Naive thymus-derived CD4-positive, alpha-beta T cell (primary cell): ENCODE measurements around the gene TNFRSF9. TPM values are rescaled to one million over a fixed set of nuclear protein-coding genes. Genes with fewer than 3 reads are reported as not detected.

ENCODE experiments used
- ATAC-seq: fragments of 150-1000 bp; cut with Tn5 transposase; 2 replicates; pipeline ENCODE4 v1.10.0; 2021; ENCODE audit warnings: mild to moderate bottlenecking, moderate library complexity
- CTCF ChIA-PET: fragments of 350-600 bp; sonication (Branson Sonifier 250); formaldehyde crosslinking; loops from one replicate; lab custom pipeline; 2021; ENCODE audit warnings: antibody characterized with exemption; lab: Charles Lee
- POLR2A ChIA-PET: fragments of 350-600 bp; sonication (Branson Sonifier 250); formaldehyde crosslinking; loops from one replicate; lab custom pipeline; 2021; ENCODE audit warnings: antibody characterized with exemption, inconsistent platforms; lab: Charles Lee
- DNase-seq, 9 donors: peaks; one replicate each; pipeline versions ENCODE4 v3.0.0 to v3.0.0-alpha.2; 2020 to 2022; ENCODE audit warnings: mixed read lengths in 1 of 9
- H3K27ac ChIP-seq: one replicate; pipeline ENCODE4 v1.7.0; 2013; ENCODE audit warnings: mild to moderate bottlenecking, low read depth, low read length, moderate library complexity
- H3K27me3 ChIP-seq, 2 donors: one replicate each; pipeline ENCODE4 v1.7.0; 2013; ENCODE audit warnings: low read length in 2 of 2, mild to moderate bottlenecking in 2 of 2, moderate library complexity in 2 of 2; ENCODE audit not compliant: control insufficient read depth in 2 of 2, insufficient read depth in 2 of 2
- H3K36me3 ChIP-seq, 3 experiments: 1 replicate in 2 of 3; 2 replicates in 1 of 3; pipeline ENCODE4 v1.7.0; 2013; ENCODE audit warnings: low read length in 3 of 3, mild to moderate bottlenecking in 3 of 3, moderate library complexity in 1 of 3; ENCODE audit not compliant: insufficient read depth in 3 of 3, control insufficient read depth in 2 of 3
- H3K4me1 ChIP-seq, 2 donors: one replicate each; pipeline ENCODE4 v1.7.0; 2013; ENCODE audit warnings: low read length in 2 of 2, mild to moderate bottlenecking in 2 of 2, moderate library complexity in 1 of 2; ENCODE audit not compliant: control insufficient read depth in 2 of 2, insufficient read depth in 2 of 2
- H3K4me3 ChIP-seq: 2 replicates; pipeline ENCODE4 v1.7.0; 2013; ENCODE audit warnings: mild to moderate bottlenecking, low read length
- H3K9me3 ChIP-seq, 3 experiments: 1 replicate in 2 of 3; 2 replicates in 1 of 3; pipeline ENCODE4 v1.7.0; 2013; ENCODE audit warnings: low read length in 3 of 3; ENCODE audit not compliant: control insufficient read depth in 2 of 3
- H3K27ac Mint-ChIP-seq, 9 donors: one replicate each; pipeline ENCODE4 v1.8.0; 2020 to 2022; ENCODE audit warnings: mixed read lengths in 9 of 9, mild to moderate bottlenecking in 8 of 9, moderate library complexity in 5 of 9, inconsistent platforms in 2 of 9
- H3K27me3 Mint-ChIP-seq, 5 donors: one replicate each; pipeline ENCODE4 v1.8.0; 2021 to 2022; ENCODE audit warnings: mixed read lengths in 5 of 5, mild to moderate bottlenecking in 1 of 5
- H3K36me3 Mint-ChIP-seq, 5 donors: one replicate each; pipeline ENCODE4 v1.8.0; 2020 to 2022; ENCODE audit warnings: mixed read lengths in 5 of 5, mild to moderate bottlenecking in 3 of 5, inconsistent platforms in 1 of 5
- H3K4me1 Mint-ChIP-seq, 7 donors: one replicate each; pipeline ENCODE4 v1.8.0; 2020 to 2022; ENCODE audit warnings: mixed read lengths in 7 of 7, mild to moderate bottlenecking in 3 of 7, inconsistent platforms in 1 of 7
- H3K4me3 Mint-ChIP-seq, 10 donors: one replicate each; pipeline ENCODE4 v1.8.0; 2020 to 2022; ENCODE audit warnings: mild to moderate bottlenecking in 10 of 10, mixed read lengths in 10 of 10, moderate library complexity in 6 of 10, inconsistent platforms in 2 of 10
- H3K9me3 Mint-ChIP-seq, 11 donors: one replicate each; pipeline ENCODE4 v1.8.0; 2020 to 2022; ENCODE audit warnings: mixed read lengths in 11 of 11, mild to moderate bottlenecking in 4 of 11, inconsistent platforms in 1 of 11, moderate library complexity in 1 of 11
- intact Hi-C, 2 donors: fragments of 100-400 bp; cut with micrococcal nuclease; formaldehyde crosslinking; loops; one replicate each; pipeline ENCODE4 v1.15.1; 2023
- polyA plus RNA-seq, 2 donors: library from polyadenylated mRNA; unstranded; fragments of 300-500 nt; fragmentation: Illumina TruSeq; gene quantifications; one replicate each; pipeline ENCODE4 v1.2.3, GENCODE V29; 2021
- total RNA-seq, 6 experiments: library from RNA in 5 of 6; stranded (reverse) in 5 of 6; gene quantifications; 1 replicate in 5 of 6; 2 replicates in 1 of 6; pipeline ENCODE4 v1.2.3 and lab custom pipeline; 2021 to 2026

Gene TNFRSF9
- total and polyA plus RNA-seq, 7 experiments from 2014 or later = 0.10 to 6.6 (median 0.25) TPM; not detected in 1

- H3K4me3 ChIP-seq = no peak overlapping the region
- CTCF ChIA-PET = no interaction called here
- no peak for DNase-seq
- intact Hi-C loops = no loop called here
- H3K4me3 Mint-ChIP-seq = no peak overlapping the region
- H3K4me1 Mint-ChIP-seq = no peaks in the 10 kb centered on the region
- H3K27me3 Mint-ChIP-seq = peaks cover 6 to 24% (median 11%) of the 10 kb centered on the region in 5 donors
- H3K4me1 ChIP-seq = no peaks in the 10 kb centered on the region
- H3K36me3 ChIP-seq = no peaks in the 10 kb centered on the region
- peaks cover 0 to 2% (median 0%) of the 10 kb centered on the region in 11 donors for H3K9me3 Mint-ChIP-seq
- H3K27ac Mint-ChIP-seq = peak overlapping the region in 1 of 9 donors; percentile 34
- H3K27me3 ChIP-seq = no peaks in the 10 kb centered on the region
- H3K9me3 ChIP-seq = no peaks in the 10 kb centered on the region
- no peak overlapping the region for H3K27ac ChIP-seq
- ATAC-seq = no peak
- POLR2A ChIA-PET = interaction anchor here (0.6 kb wide), 1 partner anchor 789 kb away, joined by 3 read pairs; no protein-coding TSS in a partner anchor
- peaks cover 0 to 3% (median 0%) of the 10 kb centered on the region in 5 donors for H3K36me3 Mint-ChIP-seq
Measured at GRCh38 chr1:7891804-7892203, 48.8 kb downstream of the TNFRSF9 start.

GRCh38 chr1:7890853-7891252 lies 49.8 kb downstream of the TNFRSF9 start:
- peaks cover 0 to 4% (median 0%) of the 10 kb centered on the region in 11 donors for H3K9me3 Mint-ChIP-seq
- H3K36me3 ChIP-seq = no peaks in the 10 kb centered on the region
- H3K27me3 ChIP-seq = peaks cover 3 to 4% of the 10 kb centered on the region in 2 donors
- CTCF ChIA-PET = no interaction called here
- no peaks in the 10 kb centered on the region for H3K4me1 ChIP-seq
- ATAC-seq (no peak), DNase-seq (no peak)
- H3K27me3 Mint-ChIP-seq = peaks cover 8 to 30% (median 15%) of the 10 kb centered on the region in 5 donors
- H3K4me3 Mint-ChIP-seq = no peak overlapping the region
- H3K27ac ChIP-seq = no peak overlapping the region
- intact Hi-C loops = no loop called here
- peaks cover 0 to 3% (median 0%) of the 10 kb centered on the region in 5 donors for H3K36me3 Mint-ChIP-seq
- H3K4me1 Mint-ChIP-seq = no peaks in the 10 kb centered on the region
- no peak overlapping the region for H3K4me3 ChIP-seq
- H3K9me3 ChIP-seq = no peaks in the 10 kb centered on the region
- POLR2A ChIA-PET = no interaction called here
- no peak overlapping the region for H3K27ac Mint-ChIP-seq

- Histone ChIP-seq H3K9me3 (no peaks in the 10 kb centered on the region), H3K27ac (no peak overlapping the region), H3K4me3 (no peak overlapping the region), H3K36me3 (no peaks in the 10 kb centered on the region), H3K27me3 (peaks cover 3 to 10% of the 10 kb centered on the region in 2 donors), H3K4me1 (no peaks in the 10 kb centered on the region)
- ChIA-PET POLR2A (no interaction called here), CTCF (no interaction called here)
- Mint-ChIP-seq H3K9me3 (peaks cover 0 to 6% (median 0%) of the 10 kb centered on the region in 11 donors), H3K4me1 (peaks cover 0 to 4% (median 0%) of the 10 kb centered on the region in 7 donors), H3K36me3 (peaks cover 0 to 3% (median 0%) of the 10 kb centered on the region in 5 donors), H3K4me3 (no peak overlapping the region), H3K27ac (no peak overlapping the region), H3K27me3 (peaks cover 11 to 42% (median 25%) of the 10 kb centered on the region in 5 donors)
- DNase-seq (no peak), ATAC-seq (no peak)
- intact Hi-C loops = no loop called here
Measured at GRCh38 chr1:7888248-7889081, 52.2 kb downstream of the TNFRSF9 start.

GRCh38 chr1:7886405-7886745 lies 54.3 kb downstream of the TNFRSF9 start:
- Mint-ChIP-seq H3K4me1 (peaks cover 0 to 4% (median 0%) of the 10 kb centered on the region in 7 donors), H3K4me3 (no peak overlapping the region), H3K9me3 (peaks cover 0 to 6% (median 0%) of the 10 kb centered on the region in 11 donors), H3K27ac (peak overlapping the region in 1 of 9 donors; percentile 22), H3K27me3 (peaks cover 11 to 42% (median 25%) of the 10 kb centered on the region in 5 donors), H3K36me3 (peaks cover 0 to 3% (median 0%) of the 10 kb centered on the region in 5 donors)
- CTCF ChIA-PET = no interaction called here
- no peak overlapping the region for H3K4me3 ChIP-seq
- H3K9me3 ChIP-seq = no peaks in the 10 kb centered on the region
- peaks cover 3 to 10% of the 10 kb centered on the region in 2 donors for H3K27me3 ChIP-seq
- ATAC-seq (no peak), DNase-seq (no peak)
- POLR2A ChIA-PET = no interaction called here
- no peak overlapping the region for H3K27ac ChIP-seq
- intact Hi-C loops = no loop called here
- no peaks in the 10 kb centered on the region for H3K4me1 ChIP-seq
- no peaks in the 10 kb centered on the region for H3K36me3 ChIP-seq

- Mint-ChIP-seq H3K27me3 (peaks cover 11 to 42% (median 25%) of the 10 kb centered on the region in 5 donors), H3K4me3 (no peak overlapping the region), H3K36me3 (peaks cover 0 to 3% (median 0%) of the 10 kb centered on the region in 5 donors), H3K9me3 (peaks cover 0 to 6% (median 0%) of the 10 kb centered on the region in 11 donors), H3K27ac (no peak overlapping the region), H3K4me1 (peaks cover 0 to 4% (median 0%) of the 10 kb centered on the region in 7 donors)
- ChIA-PET POLR2A (no interaction called here), CTCF (no interaction called here)
- no peaks in the 10 kb centered on the region for H3K36me3 ChIP-seq
- DNase-seq = peak in 1 of 9 donors; percentile 28
- peaks cover 3 to 10% of the 10 kb centered on the region in 2 donors for H3K27me3 ChIP-seq
- H3K9me3 ChIP-seq = no peaks in the 10 kb centered on the region
- ATAC-seq = no peak
- intact Hi-C loops = no loop called here
- H3K4me3 ChIP-seq = no peak overlapping the region
- H3K4me1 ChIP-seq = no peaks in the 10 kb centered on the region
- no peak overlapping the region for H3K27ac ChIP-seq
Measured at GRCh38 chr1:7885513-7886404, 54.9 kb downstream of the TNFRSF9 start.

GRCh38 chr1:7884757-7885156 lies 55.9 kb downstream of the TNFRSF9 start:
- H3K4me1 Mint-ChIP-seq = peaks cover 0 to 4% (median 0%) of the 10 kb centered on the region in 7 donors
- no peak overlapping the region for H3K4me3 ChIP-seq
- DNase-seq = no peak
- H3K4me3 Mint-ChIP-seq = no peak overlapping the region
- CTCF ChIA-PET = no interaction called here
- peaks cover 3 to 10% of the 10 kb centered on the region in 2 donors for H3K27me3 ChIP-seq
- intact Hi-C loops = no loop called here
- ATAC-seq = no peak
- peaks cover 0 to 6% (median 0%) of the 10 kb centered on the region in 11 donors for H3K9me3 Mint-ChIP-seq
- H3K4me1 ChIP-seq = no peaks in the 10 kb centered on the region
- H3K36me3 ChIP-seq = no peaks in the 10 kb centered on the region
- no peaks in the 10 kb centered on the region for H3K36me3 Mint-ChIP-seq
- H3K27me3 Mint-ChIP-seq = peaks cover 6 to 37% (median 25%) of the 10 kb centered on the region in 5 donors
- POLR2A ChIA-PET = interaction anchor here (0.6 kb wide), 1 partner anchor 24 kb away, joined by 5 read pairs; no protein-coding TSS in a partner anchor
- no peak overlapping the region for H3K27ac ChIP-seq
- H3K9me3 ChIP-seq = no peaks in the 10 kb centered on the region
- H3K27ac Mint-ChIP-seq = no peak overlapping the region
